A549 treated with AZD2906 at 1 μM for 4 hours (cell line): ENCODE results near the gene SCYGR8. TPM values are rescaled to one million over a fixed set of nuclear protein-coding genes. Genes with fewer than 3 reads are reported as not detected.

ENCODE experiments used
- total RNA-seq: library from RNA; stranded (reverse); fragments of 200-300 nt; extraction: Qiagen RNA extraction; gene quantifications from 5 replicates; pipeline ENCODE4 v1.2.3, GENCODE V29; 2022

SCYGR8 gene
- total RNA-seq = not detected in 5 replicates

GRCh38 chr2:227745594-227745993 lies at the start of gene SCYGR8:
Gene SCYGR8, plus strand, starts transcription at chr2:227745894. Its CDS starts 0 bp downstream, at chr2:227745894.

GRCh38 chr2:227717687-227718567 lies 27.8 kb upstream of the SCYGR8 start, which contains the start of gene SLC19A3:
Gene SLC19A3, minus strand, starts transcription at chr2:227718028. Its CDS starts 15,710 bp downstream, at chr2:227702318.

GRCh38 chr2:227724394-227725039 lies 21.2 kb upstream of the SCYGR8 start, which contains the start of gene SCYGR6:
Gene SCYGR6, minus strand, starts transcription at chr2:227724757. Its CDS starts 0 bp downstream, at chr2:227724757.

GRCh38 chr2:227728035-227728434 lies 17.7 kb upstream of the SCYGR8 start, which contains the start of gene SCYGR7:
Gene SCYGR7, plus strand, starts transcription at chr2:227728335. Its CDS starts 0 bp downstream, at chr2:227728335.

Other genes with a start within 250 kb of the SCYGR8 start
- gene SCYGR2, start 147.0 kb upstream of the SCYGR8 start, total RNA-seq = not detected in 5 replicates
- gene SCYGR3, start 131.1 kb upstream of the SCYGR8 start, total RNA-seq = not detected in 5 replicates
- gene SCYGR4, start 128.4 kb upstream of the SCYGR8 start, total RNA-seq = not detected in 5 replicates
- not detected in 5 replicates for gene SCYGR5, start 79.1 kb upstream of the SCYGR8 start, total RNA-seq
- 1.6 to 3.1 TPM (median 2.8 TPM) in 5 replicates for gene SLC19A3, start 27.9 kb upstream of the SCYGR8 start, total RNA-seq
- gene SCYGR6, start 21.1 kb upstream of the SCYGR8 start, total RNA-seq = not detected in 5 replicates
- gene SCYGR7, start 17.6 kb upstream of the SCYGR8 start, total RNA-seq = not detected in 5 replicates
- 3.5 to 6.9 TPM (median 5.9 TPM) in 5 replicates for gene CCL20, start 67.9 kb downstream of the SCYGR8 start, total RNA-seq
- 2.1 to 3.4 TPM (median 2.2 TPM) in 5 replicates for gene DAW1, start 125.7 kb downstream of the SCYGR8 start, total RNA-seq